Neural cell (in vitro differentiated cells): Measurements from ENCODE around the gene AFTPH.

Source experiments
- CTCF ChIP-seq: fragments of 450-650 bp; IDR thresholded peaks from 2 replicates; pipeline ENCODE4 v1.5.1; 2014; ENCODE audit warnings: antibody characterized with exemption, mild to moderate bottlenecking, moderate library complexity; ENCODE audit not compliant: poor library complexity, severe bottlenecking
- EZH2 ChIP-seq: fragments of 200-600, 300-800 bp; shearing (Covaris generic), sonication (generic); IDR thresholded peaks from 2 replicates; pipeline ENCODE4 v1.6.1; 2014; ENCODE audit warnings: antibody characterized with exemption, low read length, borderline replicate concordance, mild to moderate bottlenecking; ENCODE audit not compliant: insufficient read depth, poor library complexity, severe bottlenecking
- MXI1 ChIP-seq: fragments of 450-650 bp; conservative IDR thresholded peaks from 2 replicates; pipeline ENCODE4 v1.6.1; 2014; ENCODE audit warnings: antibody characterized with exemption, mild to moderate bottlenecking; ENCODE audit not compliant: poor library complexity, severe bottlenecking
- POLR2AphosphoS5 ChIP-seq: IDR thresholded peaks from 2 replicates; pipeline ENCODE4 v1.6.1; 2012
- RAD21 ChIP-seq: fragments of 450-650 bp; conservative IDR thresholded peaks from 2 replicates; pipeline ENCODE4 v1.6.1; 2014; ENCODE audit warnings: antibody characterized with exemption, mild to moderate bottlenecking, moderate library complexity
- REST ChIP-seq: IDR thresholded peaks from 2 replicates; pipeline ENCODE4 v1.6.1; 2012; ENCODE audit warnings: borderline replicate concordance

- TF ChIP-seq CTCF (no peak), EZH2 (no peak), POLR2AphosphoS5 (no peak), REST (no peak), RAD21 (no peak), MXI1 (no peak)
These were observed 45.5 kb upstream of the AFTPH start for GRCh38 chr2:64478502-64479230.
